Activated CD4-positive, alpha-beta memory T cell treated with anti-CD3 and anti-CD28 coated beads for 36 hours (primary cell): ENCODE measurements around the gene FAM47E. TPM values are rescaled to one million over a fixed set of nuclear protein-coding genes. Genes with fewer than 3 reads are reported as not detected.

ENCODE experiments used
- CTCF ChIA-PET: fragments of 350-600 bp; sonication (Branson Sonifier 250); formaldehyde crosslinking; loops from one replicate; lab custom pipeline; 2021; ENCODE audit warnings: antibody characterized with exemption, inconsistent platforms; lab: Charles Lee
- POLR2A ChIA-PET: fragments of 350-600 bp; sonication (Branson Sonifier 250); formaldehyde crosslinking; loops from one replicate; lab custom pipeline; 2021; ENCODE audit warnings: antibody characterized with exemption; lab: Charles Lee
- DNase-seq: peaks from one replicate; pipeline ENCODE4 v3.0.0-alpha.2; 2020
- H3K27ac Mint-ChIP-seq: one replicate; pipeline ENCODE4 v1.8.0; 2021; ENCODE audit warnings: mixed read lengths
- H3K27me3 Mint-ChIP-seq: one replicate; pipeline ENCODE4 v1.8.0; 2021; ENCODE audit warnings: mixed read lengths
- H3K36me3 Mint-ChIP-seq: one replicate; pipeline ENCODE4 v1.8.0; 2021; ENCODE audit warnings: mixed read lengths
- H3K4me1 Mint-ChIP-seq: one replicate; pipeline ENCODE4 v1.8.0; 2021; ENCODE audit warnings: low read depth, mixed read lengths
- H3K4me3 Mint-ChIP-seq: one replicate; pipeline ENCODE4 v1.8.0; 2021; ENCODE audit warnings: mild to moderate bottlenecking, mixed read lengths
- H3K9me3 Mint-ChIP-seq: one replicate; pipeline ENCODE4 v1.8.0; 2021; ENCODE audit warnings: mixed read lengths
- intact Hi-C: fragments of 100-400 bp; cut with micrococcal nuclease; formaldehyde crosslinking; loops from one replicate; pipeline ENCODE4 v1.15.1; 2023
- total RNA-seq, 2 experiments: library from RNA; stranded (reverse); gene quantifications; one replicate each; pipeline ENCODE4 v1.2.3, GENCODE V29; 2021

The FAM47E gene
- total RNA-seq, 2 experiments from 2014 or later, result not detected

GRCh38 chr4:76316131-76316530 lies 64.6 kb downstream of the FAM47E start:
- Mint-ChIP-seq H3K4me3 (no peak overlapping the region), H3K9me3 (peaks cover 29% of the 10 kb centered on the region), H3K27ac (no peak overlapping the region), H3K4me1 (no peaks in the 10 kb centered on the region), H3K36me3 (peaks cover 7% of the 10 kb centered on the region), H3K27me3 (peaks cover 10% of the 10 kb centered on the region)
- ChIA-PET CTCF (no interaction called here), POLR2A (no interaction called here)
- DNase-seq, result no peak
- intact Hi-C loops, result no loop called here

- no peak overlapping the region for H3K4me3 Mint-ChIP-seq
- H3K27me3 Mint-ChIP-seq, result peaks cover 3% of the 10 kb centered on the region
- peaks cover 4% of the 10 kb centered on the region for H3K36me3 Mint-ChIP-seq
- H3K4me1 Mint-ChIP-seq, result no peaks in the 10 kb centered on the region
- ChIA-PET POLR2A (no interaction called here), CTCF (no interaction called here)
- H3K9me3 Mint-ChIP-seq, result peaks cover 34% of the 10 kb centered on the region
- DNase-seq, result no peak
- intact Hi-C loops, result no loop called here
- H3K27ac Mint-ChIP-seq, result no peak overlapping the region
Observed at GRCh38 chr4:76322236-76322635, 70.7 kb downstream of the FAM47E start.

GRCh38 chr4:76325072-76325471 lies 73.6 kb downstream of the FAM47E start:
- Mint-ChIP-seq H3K9me3 (peaks cover 34% of the 10 kb centered on the region), H3K36me3 (peaks cover 4% of the 10 kb centered on the region), H3K4me3 (no peak overlapping the region), H3K27ac (no peak overlapping the region), H3K27me3 (peaks cover 6% of the 10 kb centered on the region), H3K4me1 (no peaks in the 10 kb centered on the region)
- POLR2A ChIA-PET, result no interaction called here
- no peak for DNase-seq
- intact Hi-C loops, result no loop called here
- CTCF ChIA-PET, result interaction anchor here (0.8 kb wide), 1 partner anchor 145 kb away, joined by 3 read pairs; no protein-coding TSS in a partner anchor

- ChIA-PET POLR2A (no interaction called here), CTCF (no interaction called here)
- H3K27me3 Mint-ChIP-seq, result peaks cover 5% of the 10 kb centered on the region
- no peaks in the 10 kb centered on the region for H3K4me1 Mint-ChIP-seq
- intact Hi-C loops, result no loop called here
- peaks cover 4% of the 10 kb centered on the region for H3K36me3 Mint-ChIP-seq
- DNase-seq, result no peak
- H3K4me3 Mint-ChIP-seq, result no peak overlapping the region
- no peak overlapping the region for H3K27ac Mint-ChIP-seq
- peaks cover 30% of the 10 kb centered on the region for H3K9me3 Mint-ChIP-seq
Observed at GRCh38 chr4:76326515-76326914, 75.0 kb downstream of the FAM47E start.

Other genes starting within 250 kb of the FAM47E start
- gene CXCL9, start 244.2 kb upstream of the FAM47E start, total RNA-seq, result under 1 TPM; 0.10 to 0.14 TPM
- under 1 TPM; 0.36 to 0.51 TPM for gene CXCL10, start 228.2 kb upstream of the FAM47E start, total RNA-seq
- gene CXCL11, start 215.7 kb upstream of the FAM47E start, total RNA-seq, result not detected
- under 1 TPM in 1 of 2 experiments, not detected in 1; 0.36 TPM for gene ART3, start 177.0 kb upstream of the FAM47E start, total RNA-seq
- gene NUP54, start 103.3 kb upstream of the FAM47E start, total RNA-seq, result 10 to 100 TPM; 51.3 to 55.9 TPM
- gene SCARB2, start 37.9 kb upstream of the FAM47E start, total RNA-seq, result 1 to 10 TPM; 7.0 to 8.2 TPM
- gene STBD1, start 55.0 kb downstream of the FAM47E start, total RNA-seq, result under 1 TPM; 0.63 to 0.67 TPM
- gene CCDC158, start 169.4 kb downstream of the FAM47E start, total RNA-seq, result not detected
- gene SHROOM3, start 183.5 kb downstream of the FAM47E start, total RNA-seq, result not detected